ENCODE measurements around the gene FEM1C. TPM values are rescaled to one million over a fixed set of nuclear protein-coding genes. Genes with fewer than 3 reads are reported as not detected.

FEM1C gene
- total RNA-seq, 1 donor from 2014 or later: 11.8 TPM

DNA sequence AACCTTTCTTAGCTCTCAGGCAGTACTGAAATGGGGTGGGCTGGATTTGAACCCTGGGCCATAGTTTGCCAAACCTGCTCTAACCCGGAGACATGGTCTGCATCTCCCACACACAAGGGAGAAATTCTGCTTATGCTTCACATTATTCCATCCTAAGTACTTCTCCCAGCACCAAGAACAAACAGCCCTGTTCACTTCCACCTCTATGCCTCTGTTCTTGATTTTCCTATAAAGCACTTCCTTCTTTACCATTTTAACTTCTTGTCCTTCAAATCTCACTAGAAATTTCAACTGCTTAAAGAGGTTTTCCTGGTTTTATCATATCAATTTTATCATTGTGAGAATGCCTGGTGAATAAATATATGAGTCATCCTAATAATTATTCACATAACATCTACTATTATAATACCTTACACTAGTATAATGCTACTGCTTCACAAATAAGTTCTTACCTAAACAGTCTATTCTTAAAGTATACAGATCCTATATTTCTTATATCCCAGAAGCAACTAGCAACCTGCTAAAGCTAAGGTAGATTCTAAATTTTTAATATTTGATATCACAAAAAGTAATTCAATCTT, 12.7 kb downstream of the FEM1C start:
- H3K27me3 ChIP-seq (ENCODE audit: control insufficient read depth, insufficient read depth, low read length): no peaks in the 10 kb centered on the region
- H3K4me3 ChIP-seq (ENCODE audit: low read depth, low read length): no peak overlapping the region
- FAIRE-seq (no peak), DNase-seq (ENCODE audit: low read depth) (peak; percentile 44)
- TF ChIP-seq, protein P1, sequence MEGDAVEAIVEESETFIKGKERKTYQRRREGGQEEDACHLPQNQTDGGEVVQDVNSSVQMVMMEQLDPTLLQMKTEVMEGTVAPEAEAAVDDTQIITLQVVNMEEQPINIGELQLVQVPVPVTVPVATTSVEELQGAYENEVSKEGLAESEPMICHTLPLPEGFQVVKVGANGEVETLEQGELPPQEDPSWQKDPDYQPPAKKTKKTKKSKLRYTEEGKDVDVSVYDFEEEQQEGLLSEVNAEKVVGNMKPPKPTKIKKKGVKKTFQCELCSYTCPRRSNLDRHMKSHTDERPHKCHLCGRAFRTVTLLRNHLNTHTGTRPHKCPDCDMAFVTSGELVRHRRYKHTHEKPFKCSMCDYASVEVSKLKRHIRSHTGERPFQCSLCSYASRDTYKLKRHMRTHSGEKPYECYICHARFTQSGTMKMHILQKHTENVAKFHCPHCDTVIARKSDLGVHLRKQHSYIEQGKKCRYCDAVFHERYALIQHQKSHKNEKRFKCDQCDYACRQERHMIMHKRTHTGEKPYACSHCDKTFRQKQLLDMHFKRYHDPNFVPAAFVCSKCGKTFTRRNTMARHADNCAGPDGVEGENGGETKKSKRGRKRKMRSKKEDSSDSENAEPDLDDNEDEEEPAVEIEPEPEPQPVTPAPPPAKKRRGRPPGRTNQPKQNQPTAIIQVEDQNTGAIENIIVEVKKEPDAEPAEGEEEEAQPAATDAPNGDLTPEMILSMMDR (IDR thresholded peaks at IDR 0.05; ENCODE audit: insufficient read depth, low read length, severe bottlenecking): no peak
- no peaks in the 10 kb centered on the region for H3K36me3 ChIP-seq (ENCODE audit: control insufficient read depth, insufficient read depth, low read length)

DNA sequence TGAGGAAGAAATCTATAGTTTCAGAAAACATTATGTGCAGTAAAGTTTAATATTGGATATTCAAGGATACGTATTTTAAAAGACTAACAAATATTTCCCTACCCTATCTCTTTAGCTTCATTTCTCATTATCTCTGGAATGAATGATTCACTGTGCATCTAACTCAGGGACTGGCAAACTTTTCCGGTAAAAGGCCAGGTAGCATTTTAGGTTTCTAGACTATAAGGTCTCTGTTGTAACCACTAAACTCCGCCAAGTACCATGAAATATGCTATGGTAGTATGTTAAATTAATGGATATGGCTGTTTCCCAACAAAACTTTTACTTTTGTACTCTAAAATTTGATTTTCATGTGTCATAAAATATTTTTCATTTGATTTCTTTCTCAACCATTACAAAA, 13.2 kb downstream of the FEM1C start:
- Histone ChIP-seq H3K27me3 (ENCODE audit: control insufficient read depth, insufficient read depth, low read length) (no peaks in the 10 kb centered on the region), H3K4me3 (ENCODE audit: low read depth, low read length) (no peak overlapping the region)

DNA sequence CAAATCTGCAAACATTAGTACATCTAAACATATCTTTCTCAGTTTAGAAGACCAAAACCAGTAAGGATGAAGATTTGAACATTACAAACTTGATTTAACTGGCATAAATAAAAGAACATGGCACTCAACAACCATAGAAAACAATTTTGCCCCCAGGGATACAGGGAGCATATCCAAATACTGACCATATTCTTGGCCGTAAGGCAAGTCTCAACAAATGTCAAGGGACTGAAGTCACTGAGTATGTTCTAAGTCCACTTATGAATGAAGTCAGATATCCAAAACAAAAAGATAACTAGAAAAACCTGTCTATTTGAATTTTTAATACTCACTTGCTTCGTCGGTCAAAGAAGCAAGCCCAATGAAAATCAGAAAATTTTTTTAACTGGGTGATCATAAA, 14.1 kb downstream of the FEM1C start:
- H3K27me3 ChIP-seq (ENCODE audit: control insufficient read depth, insufficient read depth, low read length): no peaks in the 10 kb centered on the region
- FAIRE-seq (no peak), DNase-seq (ENCODE audit: low read depth) (peak; percentile 73)
- H3K4me3 ChIP-seq (ENCODE audit: low read depth, low read length): no peak overlapping the region
- H3K36me3 ChIP-seq (ENCODE audit: control insufficient read depth, insufficient read depth, low read length): no peaks in the 10 kb centered on the region
- TF ChIP-seq, protein P1 (IDR thresholded peaks at IDR 0.05; ENCODE audit: insufficient read depth, low read length, severe bottlenecking): no peak

More for the DNA sequence above, 13.2 kb downstream of the FEM1C start:
- DNase-seq (ENCODE audit: low read depth): no peak
- no peak for FAIRE-seq
- H3K36me3 ChIP-seq (ENCODE audit: control insufficient read depth, insufficient read depth, low read length): no peaks in the 10 kb centered on the region
- TF ChIP-seq, protein P1 (IDR thresholded peaks at IDR 0.05; ENCODE audit: insufficient read depth, low read length, severe bottlenecking): no peak

DNA sequence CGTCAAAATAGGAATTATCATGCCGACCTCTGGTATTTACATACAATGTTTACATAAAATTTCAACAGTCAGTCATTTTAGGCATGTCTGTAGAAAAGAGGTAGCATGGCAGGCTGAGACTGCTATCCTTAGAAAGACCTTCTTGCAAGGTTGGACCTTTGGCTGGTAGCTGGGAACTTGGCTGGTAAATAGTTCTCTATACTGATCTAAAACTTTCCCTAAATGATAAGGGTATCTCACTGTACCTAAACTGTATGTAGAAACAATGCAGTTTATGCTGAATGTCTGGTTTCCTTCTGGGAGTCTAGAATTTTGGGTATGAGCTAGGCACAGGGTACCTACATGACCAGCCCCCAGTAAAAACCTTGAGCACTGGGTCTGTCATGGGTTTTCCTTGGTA, 18.0 kb downstream of the FEM1C start:
- Histone ChIP-seq H3K27me3 (ENCODE audit: control insufficient read depth, insufficient read depth, low read length) (no peaks in the 10 kb centered on the region), H3K36me3 (ENCODE audit: control insufficient read depth, insufficient read depth, low read length) (peaks cover 6% of the 10 kb centered on the region), H3K4me3 (ENCODE audit: low read depth, low read length) (no peak overlapping the region)
- DNase-seq (ENCODE audit: low read depth) (no peak), FAIRE-seq (no peak)
- TF ChIP-seq, protein P1 (IDR thresholded peaks at IDR 0.05; ENCODE audit: insufficient read depth, low read length, severe bottlenecking): no peak

DNA sequence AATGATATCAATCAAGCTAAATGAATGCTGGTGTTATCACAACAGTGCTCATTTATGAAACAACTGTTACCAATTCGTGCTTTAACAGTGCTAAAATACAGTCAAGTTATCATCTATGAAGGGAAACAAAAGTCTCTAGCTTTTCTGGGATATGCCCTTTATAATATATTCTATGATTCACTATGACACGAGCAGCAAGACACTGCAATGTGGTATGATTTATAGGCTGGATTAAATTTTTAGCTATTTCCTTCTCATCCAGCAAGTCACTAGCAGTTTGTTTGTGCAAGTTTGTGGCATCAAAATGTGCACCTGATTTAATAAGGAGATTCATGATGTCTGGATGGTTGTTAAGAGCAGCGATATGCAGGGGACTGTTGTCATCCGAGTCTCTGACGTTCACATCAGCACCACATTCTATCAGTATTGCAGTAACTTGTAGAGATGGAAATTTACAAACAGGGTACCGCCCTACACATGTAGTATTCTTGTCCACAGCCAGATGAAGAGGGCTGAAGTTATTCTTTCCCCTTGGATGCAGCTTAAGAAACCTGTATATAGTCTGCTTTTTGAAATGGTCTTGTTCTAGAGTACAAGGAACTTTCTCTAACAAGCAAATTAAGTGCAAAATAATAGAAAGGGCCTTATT, 20.3 kb downstream of the FEM1C start:
- no peak for DNase-seq (ENCODE audit: low read depth)
- Histone ChIP-seq H3K27me3 (ENCODE audit: control insufficient read depth, insufficient read depth, low read length) (no peaks in the 10 kb centered on the region), H3K36me3 (ENCODE audit: control insufficient read depth, insufficient read depth, low read length) (peaks cover 6% of the 10 kb centered on the region), H3K4me3 (ENCODE audit: low read depth, low read length) (no peak overlapping the region)
- TF ChIP-seq, protein P1 (IDR thresholded peaks at IDR 0.05; ENCODE audit: insufficient read depth, low read length, severe bottlenecking): no peak
- FAIRE-seq: no peak

Measured in bronchial epithelial cell (primary cell).